ENCODE data around the gene MYG1. TPM values are rescaled to one million over a fixed set of nuclear protein-coding genes. Genes with fewer than 3 reads are reported as not detected.
A peak's percentile ranks its signal among the peaks of the same experiment; 100 is the strongest.

MYG1 gene
- polyA plus RNA-seq, 1 donor (not counting 4 experiments of a cell fraction or from before 2014, with no cell fraction given): 27.2 TPM

DNA sequence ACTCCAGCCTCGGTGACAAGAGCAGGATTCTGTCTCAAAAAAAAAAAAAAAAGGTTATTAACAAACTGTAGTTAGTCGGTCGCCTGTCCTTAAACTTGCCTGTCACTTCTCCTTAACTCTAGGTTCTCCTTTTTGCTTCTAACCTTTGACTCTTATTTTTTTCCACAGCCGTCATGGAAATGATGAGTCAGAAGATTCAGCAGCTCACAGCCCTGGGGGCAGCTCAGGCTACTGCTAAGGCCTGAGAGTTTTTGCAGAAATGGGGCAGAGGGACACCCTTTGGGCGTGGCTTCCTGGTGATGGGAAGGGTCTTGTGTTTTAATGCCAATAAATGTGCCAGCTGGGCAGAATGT, 418 bp upstream of the MYG1 start:
- no peak overlapping the region for H2AFZ ChIP-seq (ENCODE audit: control insufficient read depth, low read length)
- no peaks in the 10 kb centered on the region for H4K20me1 ChIP-seq (ENCODE audit: control insufficient read depth, extremely low read depth, insufficient read depth, low read length)
- peak overlapping the region; percentile 70 to 97 (median 91) for H3K4me3 ChIP-seq (ENCODE audit: control insufficient read depth in 2 of 3, extremely low read depth in 1 of 3, insufficient read depth in 2 of 3, low read depth in 1 of 3, low read length in 3 of 3)
- H3K27ac ChIP-seq (ENCODE audit: control insufficient read depth, insufficient read depth, low read length): peak overlapping the region; percentile 85
- H3K9me3 ChIP-seq (ENCODE audit: control insufficient read depth, low read depth, low read length): no peaks in the 10 kb centered on the region
- peak overlapping the region; percentile 97 for H3K4me2 ChIP-seq (ENCODE audit: control insufficient read depth, extremely low read depth, insufficient read depth, low read depth, low read length)
- H3K9ac ChIP-seq (ENCODE audit: control insufficient read depth, extremely low read depth, insufficient read depth, low read length): peak overlapping the region; percentile 88
- peaks cover 15 to 28% of the 10 kb centered on the region in 2 experiments for H3K36me3 ChIP-seq (ENCODE audit: control insufficient read depth in 2 of 2, extremely low read depth in 1 of 2, insufficient read depth in 2 of 2, low read length in 2 of 2)
- H3K4me1 ChIP-seq (ENCODE audit: control insufficient read depth, extremely low read depth, insufficient read depth, low read length): peaks cover 26% of the 10 kb centered on the region
- TF ChIP-seq, protein P1, sequence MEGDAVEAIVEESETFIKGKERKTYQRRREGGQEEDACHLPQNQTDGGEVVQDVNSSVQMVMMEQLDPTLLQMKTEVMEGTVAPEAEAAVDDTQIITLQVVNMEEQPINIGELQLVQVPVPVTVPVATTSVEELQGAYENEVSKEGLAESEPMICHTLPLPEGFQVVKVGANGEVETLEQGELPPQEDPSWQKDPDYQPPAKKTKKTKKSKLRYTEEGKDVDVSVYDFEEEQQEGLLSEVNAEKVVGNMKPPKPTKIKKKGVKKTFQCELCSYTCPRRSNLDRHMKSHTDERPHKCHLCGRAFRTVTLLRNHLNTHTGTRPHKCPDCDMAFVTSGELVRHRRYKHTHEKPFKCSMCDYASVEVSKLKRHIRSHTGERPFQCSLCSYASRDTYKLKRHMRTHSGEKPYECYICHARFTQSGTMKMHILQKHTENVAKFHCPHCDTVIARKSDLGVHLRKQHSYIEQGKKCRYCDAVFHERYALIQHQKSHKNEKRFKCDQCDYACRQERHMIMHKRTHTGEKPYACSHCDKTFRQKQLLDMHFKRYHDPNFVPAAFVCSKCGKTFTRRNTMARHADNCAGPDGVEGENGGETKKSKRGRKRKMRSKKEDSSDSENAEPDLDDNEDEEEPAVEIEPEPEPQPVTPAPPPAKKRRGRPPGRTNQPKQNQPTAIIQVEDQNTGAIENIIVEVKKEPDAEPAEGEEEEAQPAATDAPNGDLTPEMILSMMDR (optimal IDR thresholded peaks at IDR 0.05 in 1 of 3, IDR thresholded peaks at IDR 0.05 in 1 of 3, conservative IDR thresholded peaks at IDR 0.05 in 1 of 3; ENCODE audit: extremely low read depth in 1 of 3, insufficient read depth in 2 of 3, low read length in 3 of 3): no peak
- no peak for TF ChIP-seq EZH2 (IDR thresholded peaks at IDR 0.05; ENCODE audit: low read length)
- H3K27me3 ChIP-seq (ENCODE audit: control insufficient read depth, extremely low read depth, insufficient read depth, low read length): no peaks in the 10 kb centered on the region
- H3K79me2 ChIP-seq (ENCODE audit: control insufficient read depth, insufficient read depth, low read length): peaks cover 45% of the 10 kb centered on the region
- dilution Hi-C loops (cut with MboI; ENCODE audit: extremely low pct_ligation_motif_present, low sequenced_read_pairs): no loop called here
- H3K9me1 ChIP-seq (ENCODE audit: control insufficient read depth, extremely low read depth, insufficient read depth, low read length): peaks cover 2% of the 10 kb centered on the region
- DNase-seq (ENCODE audit: low read depth, low spot score): no peak
- FAIRE-seq: no peak

DNA sequence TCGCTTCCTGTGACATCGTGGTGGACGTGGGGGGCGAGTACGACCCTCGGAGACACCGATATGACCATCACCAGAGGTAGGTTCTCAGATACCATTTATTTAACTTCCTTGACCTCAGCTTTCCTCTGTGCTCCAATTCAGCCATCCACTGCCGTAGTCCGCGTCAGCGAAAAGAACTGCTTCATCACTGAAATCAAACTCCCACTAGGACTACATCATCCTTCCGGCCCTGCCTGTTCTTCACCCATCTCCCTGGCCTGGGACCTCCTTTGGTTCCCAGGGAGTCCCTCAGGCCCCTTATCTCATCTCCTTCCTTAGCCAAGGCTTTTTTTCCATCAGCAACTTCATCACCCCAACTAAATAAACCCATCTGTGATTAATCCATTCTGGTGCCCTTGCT, 692 bp downstream of the MYG1 start:
- TF ChIP-seq EZH2 (IDR thresholded peaks at IDR 0.05; ENCODE audit: low read length): no peak
- TF ChIP-seq, protein P1 (optimal IDR thresholded peaks at IDR 0.05 in 1 of 3, IDR thresholded peaks at IDR 0.05 in 1 of 3, conservative IDR thresholded peaks at IDR 0.05 in 1 of 3; ENCODE audit: extremely low read depth in 1 of 3, insufficient read depth in 2 of 3, low read length in 3 of 3): no peak
- dilution Hi-C loops (cut with MboI; ENCODE audit: extremely low pct_ligation_motif_present, low sequenced_read_pairs): no loop called here
- Histone ChIP-seq H3K36me3 (ENCODE audit: control insufficient read depth in 2 of 2, extremely low read depth in 1 of 2, insufficient read depth in 2 of 2, low read length in 2 of 2) (peaks cover 16 to 30% of the 10 kb centered on the region in 2 experiments), H3K27me3 (ENCODE audit: control insufficient read depth, extremely low read depth, insufficient read depth, low read length) (no peaks in the 10 kb centered on the region), H3K9me1 (ENCODE audit: control insufficient read depth, extremely low read depth, insufficient read depth, low read length) (peaks cover 2% of the 10 kb centered on the region), H4K20me1 (ENCODE audit: control insufficient read depth, extremely low read depth, insufficient read depth, low read length) (no peaks in the 10 kb centered on the region), H3K27ac (ENCODE audit: control insufficient read depth, insufficient read depth, low read length) (peak overlapping the region; percentile 85), H3K9me3 (ENCODE audit: control insufficient read depth, low read depth, low read length) (no peaks in the 10 kb centered on the region), H3K4me2 (ENCODE audit: control insufficient read depth, extremely low read depth, insufficient read depth, low read depth, low read length) (peak overlapping the region; percentile 97), H3K9ac (ENCODE audit: control insufficient read depth, extremely low read depth, insufficient read depth, low read length) (peak overlapping the region; percentile 88), H2AFZ (ENCODE audit: control insufficient read depth, low read length) (peak overlapping the region; percentile 91), H3K79me2 (ENCODE audit: control insufficient read depth, insufficient read depth, low read length) (peaks cover 45% of the 10 kb centered on the region), H3K4me1 (ENCODE audit: control insufficient read depth, extremely low read depth, insufficient read depth, low read length) (peaks cover 22% of the 10 kb centered on the region), H3K4me3 (ENCODE audit: control insufficient read depth in 2 of 3, extremely low read depth in 1 of 3, insufficient read depth in 2 of 3, low read depth in 1 of 3, low read length in 3 of 3) (peak overlapping the region; percentile 70 to 97 (median 91))
- DNase-seq (ENCODE audit: low read depth, low spot score): no peak
- FAIRE-seq: no peak

Measured in keratinocyte (primary cell).